Ishikawa (cell line): ENCODE measurements around the gene EDIL3.

Experiments used
- CREB1 ChIP-seq: IDR thresholded peaks from 2 replicates; pipeline ENCODE4 v1.6.1; 2012; ENCODE audit warnings: low read depth
- FOXM1 ChIP-seq: IDR thresholded peaks from 2 replicates; pipeline ENCODE4 v1.6.1; 2012; ENCODE audit warnings: low read depth, borderline replicate concordance
- YY1 ChIP-seq: IDR thresholded peaks from 2 replicates; pipeline ENCODE4 v1.6.1; 2012; ENCODE audit warnings: low read depth

GRCh38 chr5:83973925-83974815 is 410.5 kb downstream of the EDIL3 start:
- TF ChIP-seq CREB1 (no peak), YY1 (no peak), FOXM1 (no peak)
